Stimulated activated naive CD8-positive, alpha-beta T cell treated with anti-CD3 and anti-CD28 coated beads, Interleukin-15, amount 100 ng/mL, for 72 hours (primary cell): Measurements from ENCODE around the gene SLC44A3.
A peak's percentile ranks its signal among the peaks of the same experiment; 100 is the strongest.

Experiments used
- ATAC-seq: fragments of 150-1000 bp; cut with Tn5 transposase; 2 replicates; pipeline ENCODE4 v1.10.0; 2021; ENCODE audit warnings: mild to moderate bottlenecking, moderate library complexity
- DNase-seq, 2 donors: peaks; one replicate each; pipeline ENCODE4 v3.0.0; 2021 to 2022
- H3K27ac Mint-ChIP-seq, 2 donors: one replicate each; pipeline ENCODE4 v1.8.0; 2022; ENCODE audit warnings: mild to moderate bottlenecking in 2 of 2, mixed read lengths in 2 of 2, moderate library complexity in 2 of 2
- H3K27me3 Mint-ChIP-seq: one replicate; pipeline ENCODE4 v1.8.0; 2022; ENCODE audit warnings: mixed read lengths
- H3K4me1 Mint-ChIP-seq: one replicate; pipeline ENCODE4 v1.8.0; 2022; ENCODE audit warnings: mild to moderate bottlenecking, mixed read lengths
- H3K4me3 Mint-ChIP-seq, 2 donors: one replicate each; pipeline ENCODE4 v1.8.0; 2022; ENCODE audit warnings: mild to moderate bottlenecking in 2 of 2, mixed read lengths in 2 of 2, moderate library complexity in 1 of 2
- H3K9me3 Mint-ChIP-seq, 2 donors: one replicate each; pipeline ENCODE4 v1.8.0; 2022; ENCODE audit warnings: mixed read lengths in 2 of 2

SLC44A3 gene

GRCh38 chr1:94795434-94795833 lies 24.7 kb upstream of the SLC44A3 start:
- DNase-seq, result no peak

GRCh38 chr1:94796266-94796665 lies 23.9 kb upstream of the SLC44A3 start:
- no peak for DNase-seq
- no peaks in the 10 kb centered on the region for H3K4me1 Mint-ChIP-seq
- H3K27ac Mint-ChIP-seq, result no peak overlapping the region
- H3K4me3 Mint-ChIP-seq, result no peak overlapping the region
- H3K9me3 Mint-ChIP-seq, result no peaks in the 10 kb centered on the region
- no peaks in the 10 kb centered on the region for H3K27me3 Mint-ChIP-seq
- ATAC-seq, result no peak

More at GRCh38 chr1:94795434-94795833, 24.7 kb upstream of the SLC44A3 start:
- no peaks in the 10 kb centered on the region for H3K27me3 Mint-ChIP-seq
- H3K27ac Mint-ChIP-seq, result no peak overlapping the region
- no peaks in the 10 kb centered on the region for H3K4me1 Mint-ChIP-seq
- H3K4me3 Mint-ChIP-seq, result no peak overlapping the region
- no peaks in the 10 kb centered on the region for H3K9me3 Mint-ChIP-seq
- no peak for ATAC-seq

- DNase-seq, result no peak
- Mint-ChIP-seq H3K4me1 (peaks cover 7% of the 10 kb centered on the region), H3K27me3 (no peaks in the 10 kb centered on the region), H3K27ac (no peak overlapping the region), H3K4me3 (no peak overlapping the region), H3K9me3 (no peaks in the 10 kb centered on the region)
- no peak for ATAC-seq
Observed at GRCh38 chr1:94797291-94797690, 22.9 kb upstream of the SLC44A3 start.

GRCh38 chr1:94798054-94798453 lies 22.1 kb upstream of the SLC44A3 start:
- H3K27ac Mint-ChIP-seq, result no peak overlapping the region
- no peaks in the 10 kb centered on the region for H3K9me3 Mint-ChIP-seq
- no peak overlapping the region for H3K4me3 Mint-ChIP-seq
- ATAC-seq (no peak), DNase-seq (no peak)
- H3K4me1 Mint-ChIP-seq, result peaks cover 7% of the 10 kb centered on the region
- H3K27me3 Mint-ChIP-seq, result no peaks in the 10 kb centered on the region

GRCh38 chr1:94798462-94798861 lies 21.7 kb upstream of the SLC44A3 start:
- no peak for ATAC-seq
- Mint-ChIP-seq H3K4me3 (no peak overlapping the region), H3K27ac (no peak overlapping the region), H3K4me1 (peaks cover 7% of the 10 kb centered on the region), H3K9me3 (no peaks in the 10 kb centered on the region), H3K27me3 (no peaks in the 10 kb centered on the region)
- DNase-seq, result no peak

- DNase-seq, result no peak
- H3K4me3 Mint-ChIP-seq, result no peak overlapping the region
- no peak for ATAC-seq
- H3K27me3 Mint-ChIP-seq, result no peaks in the 10 kb centered on the region
- H3K27ac Mint-ChIP-seq, result no peak overlapping the region
- peaks cover 7% of the 10 kb centered on the region for H3K4me1 Mint-ChIP-seq
- no peaks in the 10 kb centered on the region for H3K9me3 Mint-ChIP-seq
Observed at GRCh38 chr1:94799206-94799605, 21.0 kb upstream of the SLC44A3 start.

- ATAC-seq, result peak; percentile 73
- Mint-ChIP-seq H3K9me3 (no peaks in the 10 kb centered on the region), H3K27ac (peak overlapping the region; percentile 14 to 19), H3K4me3 (peak overlapping the region in 1 of 2 donors; percentile 14), H3K4me1 (peaks cover 7% of the 10 kb centered on the region), H3K27me3 (peaks cover 7% of the 10 kb centered on the region)
- DNase-seq, result no peak
Observed at GRCh38 chr1:94801919-94802546, 18.1 kb upstream of the SLC44A3 start.

GRCh38 chr1:94803106-94803505 lies 17.1 kb upstream of the SLC44A3 start:
- no peak overlapping the region for H3K4me3 Mint-ChIP-seq
- DNase-seq, result no peak
- peaks cover 7% of the 10 kb centered on the region for H3K4me1 Mint-ChIP-seq
- ATAC-seq, result no peak
- H3K9me3 Mint-ChIP-seq, result no peaks in the 10 kb centered on the region
- peaks cover 7% of the 10 kb centered on the region for H3K27me3 Mint-ChIP-seq
- H3K27ac Mint-ChIP-seq, result no peak overlapping the region

GRCh38 chr1:94803517-94804441 lies 16.4 kb upstream of the SLC44A3 start:
- Mint-ChIP-seq H3K4me3 (no peak overlapping the region), H3K9me3 (no peaks in the 10 kb centered on the region), H3K4me1 (peaks cover 7% of the 10 kb centered on the region), H3K27ac (no peak overlapping the region), H3K27me3 (peaks cover 7% of the 10 kb centered on the region)
- DNase-seq (no peak), ATAC-seq (no peak)

GRCh38 chr1:94804442-94804837 lies 15.7 kb upstream of the SLC44A3 start:
- peaks cover 7% of the 10 kb centered on the region for H3K27me3 Mint-ChIP-seq
- no peaks in the 10 kb centered on the region for H3K9me3 Mint-ChIP-seq
- no peak overlapping the region for H3K27ac Mint-ChIP-seq
- no peak for DNase-seq
- ATAC-seq, result no peak
- H3K4me1 Mint-ChIP-seq, result peaks cover 7% of the 10 kb centered on the region
- no peak overlapping the region for H3K4me3 Mint-ChIP-seq

GRCh38 chr1:94805912-94806311 lies 14.2 kb upstream of the SLC44A3 start:
- Mint-ChIP-seq H3K27me3 (peaks cover 7% of the 10 kb centered on the region), H3K4me3 (no peak overlapping the region), H3K4me1 (peaks cover 7% of the 10 kb centered on the region), H3K9me3 (no peaks in the 10 kb centered on the region), H3K27ac (no peak overlapping the region)
- peak; percentile 59 for ATAC-seq
- DNase-seq, result peak; percentile 46

- Mint-ChIP-seq H3K27ac (no peak overlapping the region), H3K9me3 (no peaks in the 10 kb centered on the region), H3K4me1 (peaks cover 6% of the 10 kb centered on the region), H3K27me3 (peaks cover 7% of the 10 kb centered on the region), H3K4me3 (no peak overlapping the region)
- DNase-seq, result no peak
- ATAC-seq, result no peak
Observed at GRCh38 chr1:94806441-94806871, 13.7 kb upstream of the SLC44A3 start.

GRCh38 chr1:94807742-94808491 lies 12.2 kb upstream of the SLC44A3 start:
- H3K9me3 Mint-ChIP-seq, result peaks cover 0 to 7% of the 10 kb centered on the region in 2 donors
- no peak for DNase-seq
- H3K4me3 Mint-ChIP-seq, result no peak overlapping the region
- ATAC-seq, result peak; percentile 44
- peak overlapping the region in 1 of 2 donors; percentile 46 for H3K27ac Mint-ChIP-seq
- peaks cover 16% of the 10 kb centered on the region for H3K27me3 Mint-ChIP-seq
- no peaks in the 10 kb centered on the region for H3K4me1 Mint-ChIP-seq

GRCh38 chr1:94808669-94809068 lies 11.5 kb upstream of the SLC44A3 start:
- Mint-ChIP-seq H3K27ac (no peak overlapping the region), H3K4me1 (no peaks in the 10 kb centered on the region), H3K4me3 (no peak overlapping the region), H3K9me3 (peaks cover 0 to 15% of the 10 kb centered on the region in 2 donors), H3K27me3 (peaks cover 16% of the 10 kb centered on the region)
- DNase-seq (no peak), ATAC-seq (no peak)

- H3K4me3 Mint-ChIP-seq, result no peak overlapping the region
- peaks cover 0 to 17% of the 10 kb centered on the region in 2 donors for H3K9me3 Mint-ChIP-seq
- ATAC-seq, result no peak
- no peak for DNase-seq
- no peaks in the 10 kb centered on the region for H3K4me1 Mint-ChIP-seq
- H3K27ac Mint-ChIP-seq, result no peak overlapping the region
- peaks cover 14% of the 10 kb centered on the region for H3K27me3 Mint-ChIP-seq
Observed at GRCh38 chr1:94812985-94813384, 7.2 kb upstream of the SLC44A3 start.
